Skin epidermis (tissue), 12 donors: ENCODE results near the gene S100A6.
"Not testable (repeated sequence)": the region's sequence is repeated elsewhere in the genome, so short reads cannot be mapped to it uniquely, and the experiment has no call there.

Experiments used
- H3K27ac ChIP-seq, 21 experiments: fragments of 200-600 bp; sonication (generic) in 11 of 21; one replicate each; pipeline ENCODE4 v1.5.0; 2020; ENCODE audit warnings: mild to moderate bottlenecking in 3 of 21, inconsistent platforms in 2 of 21, moderate library complexity in 2 of 21
- H3K4me3 ChIP-seq, 7 experiments: fragments of 200-600 bp; sonication (generic) in 2 of 7; one replicate each; pipeline ENCODE4 v1.5.0; 2020; ENCODE audit warnings: inconsistent platforms in 2 of 7, mild to moderate bottlenecking in 2 of 7, moderate library complexity in 1 of 7

The S100A6 gene

GRCh38 chr1:153536012-153536670 is 350 bp upstream of the S100A6 start:
- Histone ChIP-seq H3K4me3 (peak overlapping the region; percentile 51 to 92 (median 72)), H3K27ac (peak overlapping the region; percentile 85 to 100 (median 98))

GRCh38 chr1:153534925-153535241 is 908 bp downstream of the S100A6 start:
- peak overlapping the region; percentile 51 to 92 (median 72) for H3K4me3 ChIP-seq
- H3K27ac ChIP-seq, result peak overlapping the region; percentile 25 to 100 (median 98)

GRCh38 chr1:153534226-153534924 is 1.4 kb downstream of the S100A6 start:
- peak overlapping the region; percentile 42 to 100 (median 98) for H3K27ac ChIP-seq
- peak overlapping the region; percentile 51 to 92 (median 72) for H3K4me3 ChIP-seq

- peak overlapping the region; percentile 51 to 92 (median 72) for H3K4me3 ChIP-seq
- peak overlapping the region; percentile 42 to 100 (median 98) for H3K27ac ChIP-seq
Observed at GRCh38 chr1:153533689-153534201, 2.0 kb downstream of the S100A6 start.

GRCh38 chr1:153532769-153533599 is 2.8 kb downstream of the S100A6 start:
- peak overlapping the region; percentile 13 to 92 (median 60) for H3K4me3 ChIP-seq
- peak overlapping the region; percentile 16 to 100 (median 98) for H3K27ac ChIP-seq

- Histone ChIP-seq H3K4me3 (peak overlapping the region in 1 of 7 experiments; percentile 92), H3K27ac (peak overlapping the region in 18 of 21 experiments; percentile 19 to 100 (median 98))
Observed at GRCh38 chr1:153532181-153532580, 3.6 kb downstream of the S100A6 start.

GRCh38 chr1:153531638-153532037 is 4.2 kb downstream of the S100A6 start:
- Histone ChIP-seq H3K27ac (peak overlapping the region in 14 of 21 experiments; percentile 1 to 100 (median 98)), H3K4me3 (no peak overlapping the region)

- H3K4me3 ChIP-seq, result no peak overlapping the region
- H3K27ac ChIP-seq, result peak overlapping the region in 12 of 21 experiments; percentile 2 to 78 (median 48)
Observed at GRCh38 chr1:153527683-153528040, 8.1 kb downstream of the S100A6 start.

GRCh38 chr1:153527023-153527682 is 8.6 kb downstream of the S100A6 start:
- peak overlapping the region in 20 of 21 experiments; percentile 2 to 82 (median 60) for H3K27ac ChIP-seq

GRCh38 chr1:153526132-153526543 is 9.7 kb downstream of the S100A6 start:
- Histone ChIP-seq H3K4me3 (no peak overlapping the region), H3K27ac (peak overlapping the region in 16 of 21 experiments; percentile 34 to 82 (median 64))

More at GRCh38 chr1:153527023-153527682, 8.6 kb downstream of the S100A6 start:
- no peak overlapping the region for H3K4me3 ChIP-seq

GRCh38 chr1:153525088-153525728 is 10.6 kb downstream of the S100A6 start:
- Histone ChIP-seq H3K27ac (peak overlapping the region in 19 of 21 experiments; percentile 15 to 82 (median 54)), H3K4me3 (no peak overlapping the region)

- peak overlapping the region in 3 of 21 experiments; percentile 14 to 34 (median 29) for H3K27ac ChIP-seq
- H3K4me3 ChIP-seq, result not testable (repeated sequence)
Observed at GRCh38 chr1:153522353-153523048, 13.3 kb downstream of the S100A6 start.

GRCh38 chr1:153521808-153522207 is 14.0 kb downstream of the S100A6 start:
- H3K27ac ChIP-seq, H3K4me3 ChIP-seq: not testable (repeated sequence)

- Histone ChIP-seq H3K27ac (no peak overlapping the region), H3K4me3 (no peak overlapping the region)
Observed at GRCh38 chr1:153520818-153521476, 14.8 kb downstream of the S100A6 start.

GRCh38 chr1:153520137-153520691 is 15.6 kb downstream of the S100A6 start:
- H3K27ac ChIP-seq, H3K4me3 ChIP-seq: not testable (repeated sequence)

GRCh38 chr1:153519242-153519641 is 16.5 kb downstream of the S100A6 start:
- H3K4me3 ChIP-seq, result no peak overlapping the region

More at GRCh38 chr1:153519242-153519641, 16.5 kb downstream of the S100A6 start:
- H3K27ac ChIP-seq, result no peak overlapping the region
